ENCODE results near the gene TACC3. TPM values are rescaled to one million over a fixed set of nuclear protein-coding genes. Genes with fewer than 3 reads are reported as not detected.

Gene TACC3
- total RNA-seq, 1 donor, result 16.0 TPM

DNA sequence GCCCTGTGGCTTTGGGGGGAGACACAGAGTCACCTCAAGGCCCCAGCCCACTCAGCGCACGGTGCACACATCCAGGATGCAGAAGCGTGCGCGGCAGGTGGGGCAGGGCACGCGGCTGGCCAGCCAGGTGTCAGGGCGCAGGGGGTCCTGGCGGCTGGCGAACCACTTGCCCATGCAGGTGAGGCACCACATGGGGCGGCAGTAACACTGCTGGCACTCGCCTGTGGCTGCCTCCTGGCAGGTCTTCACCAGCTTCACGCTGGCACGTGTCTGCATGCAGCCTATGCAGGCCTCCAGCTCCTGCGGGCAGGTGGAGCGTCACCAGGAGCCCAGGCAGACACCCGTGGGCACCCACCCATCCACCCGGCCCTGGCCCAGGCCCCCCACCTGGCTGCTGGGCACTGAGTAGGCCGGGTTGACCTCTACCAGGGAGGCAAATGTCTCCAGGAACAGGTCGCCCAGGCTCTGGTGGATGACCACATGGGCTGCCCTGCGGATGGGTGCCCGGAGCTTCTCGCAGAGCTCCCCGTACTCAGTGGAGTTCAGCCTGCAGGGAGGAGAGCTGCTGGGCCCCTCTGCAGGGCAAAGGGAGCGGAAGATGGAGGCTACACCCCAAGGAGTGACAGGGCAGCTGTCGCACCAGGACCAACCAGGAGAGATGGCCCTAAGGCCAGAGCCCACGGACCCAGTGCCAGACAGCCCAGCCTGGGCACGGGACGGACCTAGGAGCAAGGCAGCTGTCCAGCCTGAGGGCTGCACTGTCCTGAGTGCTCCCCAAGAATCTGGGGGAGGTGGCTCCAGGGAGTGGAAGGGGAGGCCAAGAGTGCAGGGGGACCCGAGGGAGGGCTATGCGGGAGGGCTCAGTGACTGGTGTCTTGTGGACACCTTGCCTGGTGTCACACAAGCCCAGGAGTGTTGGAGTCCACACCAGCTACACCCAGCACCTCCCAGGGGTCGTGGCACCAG, 3.9 kb upstream of the TACC3 start:
- DNase-seq (ENCODE audit: low read depth), result no peak
- H3K4me3 ChIP-seq (ENCODE audit: low read depth, low read length), result no peak overlapping the region
- TF ChIP-seq, protein P1, sequence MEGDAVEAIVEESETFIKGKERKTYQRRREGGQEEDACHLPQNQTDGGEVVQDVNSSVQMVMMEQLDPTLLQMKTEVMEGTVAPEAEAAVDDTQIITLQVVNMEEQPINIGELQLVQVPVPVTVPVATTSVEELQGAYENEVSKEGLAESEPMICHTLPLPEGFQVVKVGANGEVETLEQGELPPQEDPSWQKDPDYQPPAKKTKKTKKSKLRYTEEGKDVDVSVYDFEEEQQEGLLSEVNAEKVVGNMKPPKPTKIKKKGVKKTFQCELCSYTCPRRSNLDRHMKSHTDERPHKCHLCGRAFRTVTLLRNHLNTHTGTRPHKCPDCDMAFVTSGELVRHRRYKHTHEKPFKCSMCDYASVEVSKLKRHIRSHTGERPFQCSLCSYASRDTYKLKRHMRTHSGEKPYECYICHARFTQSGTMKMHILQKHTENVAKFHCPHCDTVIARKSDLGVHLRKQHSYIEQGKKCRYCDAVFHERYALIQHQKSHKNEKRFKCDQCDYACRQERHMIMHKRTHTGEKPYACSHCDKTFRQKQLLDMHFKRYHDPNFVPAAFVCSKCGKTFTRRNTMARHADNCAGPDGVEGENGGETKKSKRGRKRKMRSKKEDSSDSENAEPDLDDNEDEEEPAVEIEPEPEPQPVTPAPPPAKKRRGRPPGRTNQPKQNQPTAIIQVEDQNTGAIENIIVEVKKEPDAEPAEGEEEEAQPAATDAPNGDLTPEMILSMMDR (IDR thresholded peaks at IDR 0.05; ENCODE audit: insufficient read depth, low read depth, low read length), result no peak

DNA sequence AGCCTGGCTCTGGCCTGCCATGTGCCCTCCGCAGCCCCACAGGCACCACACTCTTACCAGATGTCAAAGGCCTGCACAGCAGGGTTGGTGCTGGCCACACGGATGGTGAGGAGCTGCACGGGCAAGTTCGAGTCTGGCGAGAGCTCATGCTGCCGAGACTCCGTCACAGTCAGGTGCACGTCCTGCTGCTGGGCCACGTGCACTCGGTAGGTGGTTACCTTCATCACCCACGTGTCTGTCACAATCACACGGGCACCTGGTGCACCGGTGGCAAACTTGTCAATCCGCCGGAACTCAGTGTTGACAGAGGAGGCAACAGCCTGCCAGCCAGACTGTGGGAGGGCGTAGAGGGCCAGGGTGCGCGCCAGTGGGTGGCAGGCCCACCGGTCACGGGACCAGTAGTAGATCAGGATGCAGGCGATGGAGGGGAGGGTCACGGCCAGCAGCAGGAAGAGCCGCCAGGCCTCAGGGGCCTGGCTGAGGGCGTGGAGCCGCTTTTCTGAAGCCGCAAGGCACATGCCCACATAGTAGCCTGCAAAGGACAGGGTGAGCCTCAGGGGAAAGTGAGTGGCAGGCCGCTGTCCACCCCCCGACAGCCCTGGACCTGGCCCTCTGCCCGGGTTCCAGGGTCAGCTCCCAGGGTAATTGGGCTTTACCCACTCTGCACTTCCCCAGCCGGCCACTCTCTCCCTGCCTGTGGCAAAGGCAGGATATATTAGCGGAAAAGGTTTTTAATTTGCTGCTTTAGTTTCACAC, 3.0 kb upstream of the TACC3 start:
- TF ChIP-seq, protein P1 (IDR thresholded peaks at IDR 0.05; ENCODE audit: insufficient read depth, low read depth, low read length), result no peak
- no peak for DNase-seq (ENCODE audit: low read depth)

DNA sequence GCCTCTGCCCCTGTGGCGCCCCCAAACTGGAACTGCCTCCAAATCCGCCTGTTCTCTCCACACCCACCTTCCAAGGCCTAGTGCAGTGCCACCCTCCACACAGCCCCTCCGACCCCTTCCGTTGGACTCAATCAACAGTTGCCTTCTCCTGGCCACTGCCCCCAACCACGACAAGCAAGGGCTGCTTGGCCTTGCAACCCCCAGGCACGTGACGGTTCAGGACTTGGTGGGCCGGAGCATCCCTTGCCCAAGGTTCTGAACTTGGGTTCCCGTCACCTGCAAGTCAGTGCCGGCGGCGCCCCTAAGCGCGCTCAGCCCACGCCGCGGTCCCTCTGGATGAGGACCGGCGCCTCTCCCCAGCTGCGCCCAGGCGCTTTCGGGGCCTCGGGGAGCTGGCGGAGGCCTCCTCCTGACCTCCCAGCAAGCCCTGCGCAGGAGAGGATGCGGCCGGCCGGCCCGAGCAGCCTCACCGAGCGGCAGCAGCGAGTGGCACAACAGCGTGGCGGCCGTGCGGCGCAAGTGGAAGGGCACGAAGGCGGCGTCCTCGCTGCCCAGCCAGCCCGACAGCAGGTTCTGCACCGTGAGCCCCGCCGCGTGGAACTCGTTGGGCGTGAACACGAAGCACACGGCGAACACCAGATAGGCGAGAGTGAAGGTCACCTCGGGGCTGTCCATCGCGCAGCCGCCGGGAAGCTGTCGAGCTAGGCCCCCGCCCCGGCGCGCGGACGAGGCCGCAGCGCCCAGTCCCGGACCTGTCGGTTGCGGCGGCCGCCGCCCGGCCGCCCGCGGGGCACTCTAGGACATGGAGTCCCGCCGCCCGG, 948 bp upstream of the TACC3 start:
- TF ChIP-seq, protein P1 (IDR thresholded peaks at IDR 0.05; ENCODE audit: insufficient read depth, low read depth, low read length), result no peak
- peak overlapping the region; percentile 71 for H3K4me3 ChIP-seq (ENCODE audit: low read depth, low read length)
- peak; percentile 50 for DNase-seq (ENCODE audit: low read depth)

More for the DNA sequence above, 3.0 kb upstream of the TACC3 start:
- H3K4me3 ChIP-seq (ENCODE audit: low read depth, low read length), result no peak overlapping the region

DNA sequence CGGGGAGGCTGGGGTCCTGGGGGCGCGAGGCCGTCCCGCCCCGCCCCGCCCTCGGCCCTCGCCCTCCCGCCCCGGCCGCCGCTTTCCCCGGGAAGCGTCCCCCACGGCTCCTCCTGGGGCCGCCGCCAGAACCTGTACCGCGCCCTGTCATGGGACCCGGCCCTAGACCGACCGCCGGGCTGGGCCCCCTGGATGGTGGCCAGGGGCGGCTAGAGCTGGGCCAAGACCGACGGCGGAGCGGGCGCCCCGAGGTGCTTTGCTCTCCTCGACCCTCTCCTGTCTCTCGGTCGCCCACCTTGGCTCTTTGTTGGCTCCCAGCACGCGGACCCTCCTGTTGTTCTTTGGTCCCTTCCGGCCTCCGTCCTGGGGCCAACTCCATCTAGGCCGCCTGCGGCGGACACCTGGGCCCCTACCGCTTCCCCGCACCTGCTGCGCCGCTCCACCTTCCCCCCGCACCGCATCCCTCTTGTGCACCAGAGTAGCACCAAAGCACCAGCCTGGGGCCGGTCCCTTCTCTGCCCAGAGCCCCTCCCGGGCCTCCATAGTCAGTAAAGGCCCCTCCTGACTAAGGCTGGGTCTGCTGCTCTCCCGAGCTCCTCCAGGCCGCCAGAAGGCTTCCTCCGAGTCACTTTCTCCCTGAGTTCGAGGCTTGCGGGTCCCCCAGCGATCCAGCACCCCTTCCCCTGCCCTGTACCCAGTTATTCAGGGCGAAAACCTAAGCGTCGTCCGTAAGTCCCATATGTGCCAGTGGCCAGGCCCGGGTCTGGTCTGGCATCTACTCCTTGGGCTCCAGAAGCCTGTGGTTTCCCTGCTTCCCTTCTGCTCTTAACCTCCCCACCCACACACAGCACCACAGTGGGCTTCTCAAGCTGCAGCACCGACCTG, 587 bp downstream of the TACC3 start:
- H3K4me3 ChIP-seq (ENCODE audit: low read depth, low read length), result peak overlapping the region; percentile 65
- TF ChIP-seq, protein P1 (IDR thresholded peaks at IDR 0.05; ENCODE audit: insufficient read depth, low read depth, low read length), result no peak
- no peak for DNase-seq (ENCODE audit: low read depth)

DNA sequence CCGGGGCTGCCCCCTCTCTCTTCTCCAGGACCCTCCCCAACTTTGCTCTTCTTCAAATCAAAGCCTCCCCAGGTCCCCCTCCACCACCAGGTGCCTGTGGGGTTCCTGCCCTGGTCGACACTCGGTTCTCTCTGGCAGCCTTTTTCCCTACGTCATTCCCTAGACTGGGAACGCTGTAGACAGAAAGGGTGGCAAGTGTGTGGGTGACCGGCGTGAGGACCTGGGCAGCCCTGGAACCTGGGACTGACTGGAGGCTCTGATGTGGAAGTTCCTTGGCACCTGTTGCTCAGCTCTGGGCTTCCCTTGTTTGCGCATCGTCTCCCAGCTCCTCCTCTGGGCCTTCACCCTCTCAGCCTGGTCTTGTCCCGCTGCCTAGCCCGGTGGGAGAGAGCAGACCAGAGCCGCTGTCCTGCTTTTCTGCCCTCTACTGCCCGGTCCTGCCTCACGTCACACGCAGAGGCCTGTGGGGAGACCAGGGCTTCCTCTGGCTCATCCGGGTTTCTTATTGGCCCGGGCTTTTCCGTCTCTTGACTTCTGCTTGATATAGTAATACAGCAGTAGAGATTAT, 1.3 kb downstream of the TACC3 start:
- DNase-seq (ENCODE audit: low read depth), result no peak
- H3K4me3 ChIP-seq (ENCODE audit: low read depth, low read length), result peak overlapping the region; percentile 65
- TF ChIP-seq, protein P1 (IDR thresholded peaks at IDR 0.05; ENCODE audit: insufficient read depth, low read depth, low read length), result no peak
